H4 (cell line): ENCODE results near the gene FAM124B. TPM values are rescaled to one million over a fixed set of nuclear protein-coding genes. Genes with fewer than 3 reads are reported as not detected.

Source experiments
- DNase-seq: peaks from one replicate; pipeline ENCODE4 v3.0.0-alpha.2; 2015; ENCODE audit warnings: low spot score
- total RNA-seq: library from RNA; depleted of rRNA; stranded (reverse); fragments of >200 nt; shearing (Covaris generic); gene quantifications from 2 replicates; pipeline ENCODE4 v1.2.3, GENCODE V29; 2014; rRNA removed

Gene FAM124B
- total RNA-seq, result 0.06 TPM in 1 of 2 replicates, not detected in the other

DNA sequence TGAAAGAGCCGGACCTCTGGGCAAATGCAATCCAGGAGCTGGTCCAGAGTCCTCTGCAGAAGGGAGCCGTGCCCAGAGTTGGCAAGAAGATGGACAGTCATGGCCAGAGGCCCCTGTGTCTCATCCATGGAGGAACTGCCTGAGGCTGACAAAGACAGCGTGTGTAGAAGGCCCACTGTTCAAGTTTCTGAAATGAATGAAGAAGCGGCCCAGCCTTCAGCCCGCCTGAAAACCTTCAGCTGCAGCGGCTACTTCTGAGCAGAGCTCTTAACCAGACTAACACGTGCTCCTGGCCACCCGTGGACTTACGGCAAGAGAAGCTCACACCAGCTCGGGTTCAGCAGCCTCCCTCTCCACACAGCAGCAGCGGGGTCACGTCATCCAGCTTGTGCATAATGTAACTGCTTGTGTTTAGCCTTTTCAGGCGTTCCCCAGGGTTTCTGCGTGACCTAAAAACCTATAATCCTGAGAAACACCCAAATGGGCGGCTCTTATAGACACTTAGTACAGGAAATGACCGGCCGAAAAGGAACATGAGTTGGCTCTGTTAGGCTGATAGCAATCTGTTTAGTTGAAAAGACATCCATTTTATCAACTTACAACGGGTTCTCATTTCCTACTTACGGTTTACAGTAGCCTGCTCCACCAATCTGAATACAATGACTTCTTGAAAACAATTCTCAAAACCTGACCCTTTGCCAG is at the start of gene FAM124B:
Gene FAM124B (minus strand): TSS at position 467 of the 702 bp plus-strand sequence. CDS start 339 bp downstream, at position 128.
- peak; percentile 26 for DNase-seq

GRCh38 chr2:224449212-224450147 is 47.6 kb upstream of the FAM124B start:
- peak; percentile 14 for DNase-seq

DNA sequence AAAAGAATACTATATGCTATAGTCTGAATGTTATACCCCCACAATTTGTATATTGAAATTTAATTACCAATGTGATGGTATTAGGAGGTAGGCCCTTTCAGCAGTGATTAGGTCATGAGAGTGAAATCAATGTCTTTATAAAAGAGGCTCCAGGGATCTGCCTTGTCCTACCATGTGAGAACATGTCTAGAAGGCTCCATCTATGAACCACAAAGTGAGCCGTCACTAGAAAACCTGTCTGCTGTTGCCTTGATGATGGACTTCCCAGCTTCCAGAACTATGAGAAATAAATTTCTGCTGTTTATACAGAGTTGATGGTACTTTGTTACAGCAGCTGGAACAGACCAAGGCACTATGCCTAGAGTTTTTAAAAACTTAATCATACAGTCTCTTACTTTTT is 46.3 kb upstream of the FAM124B start:
- no peak for DNase-seq

DNA sequence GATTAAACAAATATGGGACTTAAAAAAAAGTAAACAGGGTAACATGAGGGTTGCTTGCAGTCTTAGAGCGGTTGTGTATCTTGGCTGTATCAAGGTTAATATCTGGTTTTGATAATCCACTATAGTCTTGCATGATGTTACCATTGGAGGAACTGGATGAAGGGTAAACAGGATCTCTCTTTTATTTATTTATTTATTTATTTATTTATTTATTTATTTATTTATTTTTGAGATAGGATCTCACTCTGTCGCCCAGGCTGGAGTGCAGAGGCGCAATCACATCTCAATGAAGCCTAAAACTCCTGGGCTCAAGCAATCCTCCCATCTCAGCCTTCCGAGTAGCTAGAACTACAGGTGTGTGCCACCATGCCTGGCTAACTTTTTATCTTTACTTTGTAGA is 42.9 kb upstream of the FAM124B start:
- no peak for DNase-seq

- no peak for DNase-seq
Measured at GRCh38 chr2:224444021-224444420, 42.1 kb upstream of the FAM124B start.

GRCh38 chr2:224442071-224442967 is 40.4 kb upstream of the FAM124B start:
- no peak for DNase-seq

DNA sequence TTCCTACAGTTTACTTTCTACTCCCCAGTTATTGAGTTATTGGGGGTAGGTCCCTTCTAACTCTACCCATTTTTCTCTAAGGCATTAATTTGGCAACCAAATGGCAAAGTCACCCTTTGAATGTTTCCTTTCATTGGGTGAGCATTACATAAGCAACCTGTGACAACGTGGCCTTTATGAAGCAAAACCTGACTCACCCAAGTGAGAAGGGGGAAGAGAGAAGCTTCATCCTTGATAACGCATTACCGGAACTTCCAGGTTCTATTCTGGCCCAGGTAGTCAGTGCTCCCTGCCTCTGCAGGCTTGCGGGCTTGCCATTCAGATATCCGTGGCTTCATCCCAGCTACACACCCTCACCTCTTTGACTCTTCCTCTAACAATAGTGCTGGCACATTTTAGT is 39.1 kb upstream of the FAM124B start:
- no peak for DNase-seq

DNA sequence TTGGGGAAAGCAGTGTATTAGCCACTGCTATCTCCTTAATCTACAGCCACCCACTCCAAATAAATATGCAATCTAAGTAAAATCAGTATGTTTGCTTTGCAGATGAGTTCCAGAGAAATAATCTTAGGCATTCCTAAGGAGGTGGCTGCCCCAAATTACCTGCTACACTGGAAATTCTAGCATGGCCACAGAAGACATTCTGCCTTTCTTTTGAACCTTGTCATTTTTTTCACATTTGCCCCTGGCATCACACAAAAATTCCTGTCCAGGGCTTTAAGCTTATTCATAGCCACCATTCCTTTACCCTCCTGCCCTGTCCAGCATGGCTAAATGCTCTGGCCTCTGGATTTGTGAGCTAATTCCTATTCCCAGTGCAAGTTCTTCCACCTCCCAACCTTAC is 36.8 kb upstream of the FAM124B start:
- DNase-seq, result no peak

DNA sequence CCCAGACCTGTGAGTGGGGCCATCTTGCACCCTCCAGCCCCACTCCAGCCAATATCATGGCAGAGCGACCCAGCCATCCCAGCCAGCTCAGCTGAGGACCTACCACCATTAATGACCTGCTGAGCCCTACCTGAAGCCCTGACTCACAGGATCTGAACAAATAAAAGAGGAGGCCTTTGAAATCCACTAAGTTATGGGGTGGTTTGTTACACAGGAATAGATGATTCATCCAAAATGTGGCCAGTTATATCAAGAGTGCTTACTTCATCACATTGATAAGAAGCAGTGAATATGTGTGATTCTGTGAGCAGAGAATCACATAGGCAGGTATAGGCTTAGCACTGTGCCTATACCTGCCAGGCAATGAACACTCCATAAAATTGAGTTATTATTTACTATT is 34.7 kb upstream of the FAM124B start:
- no peak for DNase-seq

DNA sequence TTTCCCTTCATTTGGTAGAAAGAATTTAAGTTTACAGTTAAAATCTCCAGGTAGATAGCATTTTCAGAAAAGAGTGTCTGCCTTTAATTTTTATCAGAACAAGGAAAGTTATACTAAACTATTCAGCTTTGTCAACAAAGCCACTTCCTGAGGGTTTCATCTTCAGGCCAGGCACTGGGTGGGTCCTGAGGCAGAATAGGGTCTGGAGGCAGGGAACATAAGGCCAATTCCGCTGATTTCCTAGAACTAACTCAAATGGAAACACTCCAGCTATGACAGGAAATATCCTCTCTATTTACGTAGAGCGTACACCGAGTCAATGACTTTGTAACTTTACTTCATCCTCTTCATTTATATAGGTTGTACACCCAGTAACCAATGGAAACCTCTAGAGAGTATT is 32.7 kb upstream of the FAM124B start:
- no peak for DNase-seq

DNA sequence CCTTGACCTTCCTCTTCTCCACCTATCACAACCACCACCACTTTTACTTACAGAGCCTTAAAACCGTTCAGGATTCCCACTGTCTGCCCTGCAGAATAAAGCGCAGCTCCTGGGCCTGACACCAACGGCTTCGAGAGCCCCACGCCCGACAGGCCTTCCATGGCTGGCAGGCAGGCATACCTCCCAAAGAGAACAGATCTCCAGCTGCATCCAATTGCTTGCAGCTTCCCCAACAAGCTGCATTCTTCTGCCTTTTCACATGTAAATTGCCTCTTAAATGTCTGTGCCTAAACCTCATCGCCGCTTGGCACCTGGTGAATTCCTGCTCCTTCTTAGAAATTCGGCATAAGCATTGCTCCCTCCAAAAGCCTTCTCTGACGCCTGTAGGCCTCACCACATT is 31.5 kb upstream of the FAM124B start:
- no peak for DNase-seq

- DNase-seq, result no peak
Measured at GRCh38 chr2:224432003-224432579, 30.2 kb upstream of the FAM124B start.

- DNase-seq, result no peak
Measured at GRCh38 chr2:224429441-224429810, 27.5 kb upstream of the FAM124B start.

DNA sequence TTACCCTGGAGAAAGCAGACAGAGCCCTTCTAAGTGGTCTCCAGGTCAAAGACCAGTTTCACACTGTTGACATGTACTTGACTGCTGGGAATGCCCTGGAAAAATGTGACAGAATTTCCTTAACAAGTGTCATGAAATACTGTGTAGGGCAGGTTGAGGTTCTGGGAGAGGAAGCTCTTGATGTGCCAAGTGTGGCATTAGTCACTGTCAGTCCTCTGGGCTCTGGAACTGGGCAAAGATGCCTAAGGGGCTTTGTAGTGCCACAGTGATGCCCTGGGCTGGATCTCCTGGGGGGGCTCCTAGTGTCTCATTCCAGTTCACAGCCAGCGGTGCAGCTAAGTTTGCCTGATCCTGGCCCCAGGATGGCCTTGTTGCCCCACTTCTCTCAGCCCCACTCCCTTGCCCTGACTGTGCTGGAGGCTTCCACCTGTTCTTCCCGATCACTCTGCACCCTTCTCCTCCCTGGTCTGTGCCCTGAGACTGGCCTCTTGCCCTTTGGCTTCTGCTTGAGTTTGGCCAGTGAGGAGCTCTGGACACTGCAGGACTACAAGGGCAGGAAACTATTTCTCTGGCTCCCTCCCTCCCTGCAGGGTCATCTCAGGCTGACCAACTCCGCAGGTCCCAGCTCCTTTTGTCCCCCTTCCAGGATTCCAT is 27.0 kb upstream of the FAM124B start:
- DNase-seq, result no peak

- no peak for DNase-seq
Measured at GRCh38 chr2:224427471-224427870, 25.6 kb upstream of the FAM124B start.

- DNase-seq, result no peak
Measured at GRCh38 chr2:224426656-224427055, 24.7 kb upstream of the FAM124B start.

DNA sequence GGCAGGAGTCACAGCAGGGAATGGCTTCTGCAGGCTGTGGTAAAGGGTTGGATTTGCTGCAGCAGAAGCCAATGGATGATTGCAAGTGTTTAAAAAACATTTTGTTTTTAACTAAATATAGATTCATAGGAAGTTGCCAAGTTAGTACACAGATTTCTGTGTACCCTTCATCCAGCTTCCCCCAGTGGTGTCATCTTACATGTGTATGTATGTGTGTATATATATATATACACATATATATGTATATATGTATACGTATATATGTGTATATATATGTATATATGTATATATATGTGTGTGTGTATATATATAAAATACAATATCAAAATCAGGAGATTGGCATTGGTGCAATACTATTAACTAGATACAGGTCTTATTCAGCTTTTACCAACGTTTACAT is 19.2 kb upstream of the FAM124B start:
- no peak for DNase-seq

- DNase-seq, result no peak
Measured at GRCh38 chr2:224417947-224418346, 16.0 kb upstream of the FAM124B start.

GRCh38 chr2:224417361-224417729 is 15.4 kb upstream of the FAM124B start:
- DNase-seq, result no peak

GRCh38 chr2:224416656-224417360 is 14.9 kb upstream of the FAM124B start:
- DNase-seq, result no peak
